ENCODE data around the gene VNN1.

- TF ChIP-seq CTCF (IDR thresholded peaks at IDR 0.05; ENCODE audit: poor library complexity, severe bottlenecking) (no peak), REST (IDR thresholded peaks at IDR 0.05; ENCODE audit: borderline replicate concordance) (no peak), EZH2 (IDR thresholded peaks at IDR 0.05; ENCODE audit: borderline replicate concordance, insufficient read depth, low read length, poor library complexity, severe bottlenecking) (no peak), EP300 (conservative IDR thresholded peaks at IDR 0.05; ENCODE audit: poor library complexity, severe bottlenecking) (no peak), POLR2AphosphoS5 (IDR thresholded peaks at IDR 0.05) (no peak), RAD21 (conservative IDR thresholded peaks at IDR 0.05) (no peak)
Observed at GRCh38 chr6:132686531-132686930, 27.3 kb downstream of the VNN1 start.
